ENCODE measurements around the gene PTMA.

GRCh38 chr2:231701456-231702373, 6.6 kb upstream of the PTMA start:
- TF ChIP-seq, protein P1, sequence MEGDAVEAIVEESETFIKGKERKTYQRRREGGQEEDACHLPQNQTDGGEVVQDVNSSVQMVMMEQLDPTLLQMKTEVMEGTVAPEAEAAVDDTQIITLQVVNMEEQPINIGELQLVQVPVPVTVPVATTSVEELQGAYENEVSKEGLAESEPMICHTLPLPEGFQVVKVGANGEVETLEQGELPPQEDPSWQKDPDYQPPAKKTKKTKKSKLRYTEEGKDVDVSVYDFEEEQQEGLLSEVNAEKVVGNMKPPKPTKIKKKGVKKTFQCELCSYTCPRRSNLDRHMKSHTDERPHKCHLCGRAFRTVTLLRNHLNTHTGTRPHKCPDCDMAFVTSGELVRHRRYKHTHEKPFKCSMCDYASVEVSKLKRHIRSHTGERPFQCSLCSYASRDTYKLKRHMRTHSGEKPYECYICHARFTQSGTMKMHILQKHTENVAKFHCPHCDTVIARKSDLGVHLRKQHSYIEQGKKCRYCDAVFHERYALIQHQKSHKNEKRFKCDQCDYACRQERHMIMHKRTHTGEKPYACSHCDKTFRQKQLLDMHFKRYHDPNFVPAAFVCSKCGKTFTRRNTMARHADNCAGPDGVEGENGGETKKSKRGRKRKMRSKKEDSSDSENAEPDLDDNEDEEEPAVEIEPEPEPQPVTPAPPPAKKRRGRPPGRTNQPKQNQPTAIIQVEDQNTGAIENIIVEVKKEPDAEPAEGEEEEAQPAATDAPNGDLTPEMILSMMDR (IDR thresholded peaks at IDR 0.05), result no peak
- no peak for TF ChIP-seq POLR2A (IDR thresholded peaks at IDR 0.05)
